Glutamatergic neuron (in vitro differentiated cells): ENCODE data around the gene CMAS. TPM values are rescaled to one million over a fixed set of nuclear protein-coding genes. Genes with fewer than 3 reads are reported as not detected.
"Not testable (repeated sequence)": the region's sequence is repeated elsewhere in the genome, so short reads cannot be mapped to it uniquely, and the experiment has no call there.

ENCODE experiments used
- DNase-seq: peaks from one replicate; pipeline ENCODE4 v3.0.0; 2022
- H3K27ac Mint-ChIP-seq: one replicate; pipeline ENCODE4 v1.8.0; 2020; ENCODE audit warnings: mild to moderate bottlenecking, mixed read lengths, inconsistent platforms; ENCODE audit not compliant: unreplicated experiment
- H3K27me3 Mint-ChIP-seq: one replicate; pipeline ENCODE4 v1.8.0; 2020; ENCODE audit warnings: mild to moderate bottlenecking, moderate library complexity, mixed read lengths, inconsistent platforms; ENCODE audit not compliant: unreplicated experiment
- H3K36me3 Mint-ChIP-seq: one replicate; pipeline ENCODE4 v1.8.0; 2020; ENCODE audit warnings: mild to moderate bottlenecking, mixed read lengths, inconsistent platforms; ENCODE audit not compliant: unreplicated experiment
- H3K4me1 Mint-ChIP-seq: one replicate; pipeline ENCODE4 v1.8.0; 2020; ENCODE audit warnings: mild to moderate bottlenecking, low read depth, mixed read lengths, inconsistent platforms; ENCODE audit not compliant: unreplicated experiment
- H3K4me3 Mint-ChIP-seq: one replicate; pipeline ENCODE4 v1.8.0; 2020; ENCODE audit warnings: mild to moderate bottlenecking, mixed read lengths, inconsistent platforms; ENCODE audit not compliant: unreplicated experiment
- H3K9me3 Mint-ChIP-seq: one replicate; pipeline ENCODE4 v1.8.0; 2020; ENCODE audit warnings: mild to moderate bottlenecking, moderate library complexity, mixed read lengths, inconsistent platforms; ENCODE audit not compliant: unreplicated experiment
- CTCF ChIP-seq: fragments of 200-600 bp; sonication (generic); IDR thresholded peaks from one replicate; pipeline ENCODE4 v1.5.0; 2021; ENCODE audit not compliant: partially characterized antibody, unreplicated experiment
- total RNA-seq: library from RNA; stranded (reverse); fragmentation: NEBNext Ultra II Directional; extraction: Animal tissue kit (Norgen Biotek cat#: 25700); gene quantifications from one replicate; pipeline ENCODE4 v1.2.1, GENCODE V29; 2021; ENCODE audit not compliant: unreplicated experiment

CMAS gene
- total RNA-seq, 1 donor from 2014 or later: 47.9 TPM

GRCh38 chr12:22008196-22008595, 37.8 kb upstream of the CMAS start:
- Mint-ChIP-seq H3K9me3 (peaks cover 5% of the 10 kb centered on the region), H3K4me1 (no peaks in the 10 kb centered on the region)

GRCh38 chr12:22014041-22014782, 31.8 kb upstream of the CMAS start:
- no peak for DNase-seq
- no peak for TF ChIP-seq CTCF
- Mint-ChIP-seq H3K9me3 (peaks cover 5% of the 10 kb centered on the region), H3K27me3 (no peaks in the 10 kb centered on the region), H3K36me3 (peaks cover 5% of the 10 kb centered on the region), H3K27ac (peak overlapping the region; percentile 19), H3K4me3 (peak overlapping the region; percentile 37), H3K4me1 (peaks cover 14% of the 10 kb centered on the region)

More at GRCh38 chr12:22008196-22008595, 37.8 kb upstream of the CMAS start:
- peaks cover 18% of the 10 kb centered on the region for H3K36me3 Mint-ChIP-seq
- no peak for DNase-seq
- no peak for TF ChIP-seq CTCF
- no peak overlapping the region for H3K4me3 Mint-ChIP-seq
- H3K27ac Mint-ChIP-seq: no peak overlapping the region
- no peaks in the 10 kb centered on the region for H3K27me3 Mint-ChIP-seq

GRCh38 chr12:22014783-22015144, 31.3 kb upstream of the CMAS start:
- TF ChIP-seq CTCF: no peak
- H3K27me3 Mint-ChIP-seq: no peaks in the 10 kb centered on the region
- H3K4me3 Mint-ChIP-seq: no peak overlapping the region
- DNase-seq: no peak
- H3K27ac Mint-ChIP-seq: no peak overlapping the region
- H3K36me3 Mint-ChIP-seq: peaks cover 5% of the 10 kb centered on the region
- H3K4me1 Mint-ChIP-seq: peaks cover 14% of the 10 kb centered on the region
- peaks cover 5% of the 10 kb centered on the region for H3K9me3 Mint-ChIP-seq

- H3K9me3 Mint-ChIP-seq: peaks cover 1% of the 10 kb centered on the region
- H3K4me1 Mint-ChIP-seq: peaks cover 14% of the 10 kb centered on the region
- no peak overlapping the region for H3K4me3 Mint-ChIP-seq
- no peak for DNase-seq
- no peaks in the 10 kb centered on the region for H3K36me3 Mint-ChIP-seq
- TF ChIP-seq CTCF: no peak
- H3K27me3 Mint-ChIP-seq: no peaks in the 10 kb centered on the region
- no peak overlapping the region for H3K27ac Mint-ChIP-seq
Measured at GRCh38 chr12:22016982-22017381, 29.0 kb upstream of the CMAS start.

GRCh38 chr12:22018860-22019259, 27.2 kb upstream of the CMAS start:
- H3K36me3 Mint-ChIP-seq: peaks cover 3% of the 10 kb centered on the region
- no peak overlapping the region for H3K4me3 Mint-ChIP-seq
- peaks cover 5% of the 10 kb centered on the region for H3K9me3 Mint-ChIP-seq
- peaks cover 10% of the 10 kb centered on the region for H3K4me1 Mint-ChIP-seq
- no peaks in the 10 kb centered on the region for H3K27me3 Mint-ChIP-seq
- DNase-seq: no peak
- TF ChIP-seq CTCF: peak; percentile 49
- no peak overlapping the region for H3K27ac Mint-ChIP-seq

GRCh38 chr12:22023489-22023888, 22.5 kb upstream of the CMAS start:
- H3K4me1 Mint-ChIP-seq, H3K9me3 Mint-ChIP-seq, H3K27ac Mint-ChIP-seq, H3K27me3 Mint-ChIP-seq, DNase-seq, H3K4me3 Mint-ChIP-seq: not testable (repeated sequence)
- H3K36me3 Mint-ChIP-seq: peaks cover 10% of the 10 kb centered on the region
